ENCODE data around the gene PLPP6. TPM values are rescaled to one million over a fixed set of nuclear protein-coding genes. Genes with fewer than 3 reads are reported as not detected.
"Not testable (repeated sequence)": the region's sequence is repeated elsewhere in the genome, so short reads cannot be mapped to it uniquely, and the experiment has no call there.

PLPP6 gene
- total and polyA plus RNA-seq, 4 donors: 9.4 to 15.1 (median 13.0) TPM

GRCh38 chr9:4630836-4631235 lies 31.3 kb upstream of the PLPP6 start:
- WGBS (ENCODE audit: insufficient coverage): no CpG with 5 or more reads among the region's 2 CpGs
- no peak for DNase-seq (ENCODE audit: low read depth in 4 of 6, low spot score in 6 of 6)
- H3K4me3 ChIP-seq (ENCODE audit: low read depth, low read length): no peak overlapping the region
- no peaks in the 10 kb centered on the region for H3K4me1 ChIP-seq (ENCODE audit: control insufficient read depth, insufficient read depth, low read length)
- H3K27ac ChIP-seq (ENCODE audit: low read depth, low read length): no peak overlapping the region
- H3K27me3 ChIP-seq (ENCODE audit: control insufficient read depth, insufficient read depth, low read length): no peaks in the 10 kb centered on the region
- no peaks in the 10 kb centered on the region for H3K36me3 ChIP-seq (ENCODE audit: control insufficient read depth, insufficient read depth, low read length)
- no peaks in the 10 kb centered on the region for H3K9me3 ChIP-seq (ENCODE audit: control insufficient read depth, insufficient read depth, low read length)

DNA sequence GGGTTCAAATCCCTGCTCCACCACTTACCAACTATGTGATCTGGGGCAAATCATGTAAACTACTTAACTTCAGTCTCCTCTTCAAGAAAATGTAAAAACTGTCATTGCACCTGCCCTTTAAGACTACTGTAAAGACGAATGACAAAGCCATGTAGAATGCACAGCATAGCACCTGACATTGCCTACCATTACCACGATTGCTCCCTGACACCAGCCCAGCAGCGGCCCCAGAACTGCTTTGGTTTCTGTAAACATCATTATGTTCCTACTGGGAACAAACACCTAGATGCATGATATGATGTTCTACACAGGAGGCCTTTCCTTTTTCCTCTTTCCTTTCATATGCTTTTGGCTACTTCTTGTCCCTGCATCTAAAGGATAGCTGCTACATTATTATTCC lies 23.1 kb upstream of the PLPP6 start:
- WGBS (ENCODE audit: insufficient coverage): 87% methylated on average over 3 of the region's 3 CpGs
- no peaks in the 10 kb centered on the region for H3K36me3 ChIP-seq (ENCODE audit: control insufficient read depth, insufficient read depth, low read length)
- no peak overlapping the region for H3K4me3 ChIP-seq (ENCODE audit: low read depth, low read length)

GRCh38 chr9:4639420-4639819 lies 22.7 kb upstream of the PLPP6 start:
- H3K4me3 ChIP-seq (ENCODE audit: low read depth, low read length): no peak overlapping the region
- no peaks in the 10 kb centered on the region for H3K9me3 ChIP-seq (ENCODE audit: control insufficient read depth, insufficient read depth, low read length)
- WGBS (ENCODE audit: insufficient coverage): no CpG with 5 or more reads among the region's 2 CpGs
- no peaks in the 10 kb centered on the region for H3K36me3 ChIP-seq (ENCODE audit: control insufficient read depth, insufficient read depth, low read length)
- no peaks in the 10 kb centered on the region for H3K27me3 ChIP-seq (ENCODE audit: control insufficient read depth, insufficient read depth, low read length)
- H3K4me1 ChIP-seq (ENCODE audit: control insufficient read depth, insufficient read depth, low read length): no peaks in the 10 kb centered on the region
- DNase-seq (ENCODE audit: low read depth in 4 of 6, low spot score in 6 of 6): no peak
- no peak overlapping the region for H3K27ac ChIP-seq (ENCODE audit: low read depth, low read length)

More for the DNA sequence above, 23.1 kb upstream of the PLPP6 start:
- H3K4me1 ChIP-seq (ENCODE audit: control insufficient read depth, insufficient read depth, low read length): no peaks in the 10 kb centered on the region
- no peaks in the 10 kb centered on the region for H3K9me3 ChIP-seq (ENCODE audit: control insufficient read depth, insufficient read depth, low read length)
- H3K27me3 ChIP-seq (ENCODE audit: control insufficient read depth, insufficient read depth, low read length): no peaks in the 10 kb centered on the region
- no peak for DNase-seq (ENCODE audit: low read depth in 4 of 6, low spot score in 6 of 6)
- H3K27ac ChIP-seq (ENCODE audit: low read depth, low read length): no peak overlapping the region

DNA sequence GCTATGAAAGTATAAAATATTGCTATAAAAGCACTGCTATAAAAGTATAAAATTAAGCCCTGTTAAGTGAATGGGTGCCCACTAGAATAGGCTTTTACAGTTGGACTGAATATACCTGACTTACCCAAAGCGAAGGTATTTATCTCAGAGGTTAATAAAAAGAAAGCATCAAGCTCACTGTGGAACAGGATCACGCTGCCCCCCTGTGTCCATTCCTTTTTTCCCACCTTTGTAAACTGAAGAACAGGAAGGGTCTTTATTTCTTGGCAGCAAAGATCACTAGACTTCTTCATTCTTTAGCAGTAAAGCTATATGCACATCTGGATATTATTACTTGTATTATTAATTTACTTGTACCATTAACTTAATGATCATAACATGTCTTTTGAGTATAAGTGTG lies 22.1 kb upstream of the PLPP6 start:
- peak in 4 of 6 donors; percentile 19 to 89 (median 45) for DNase-seq (ENCODE audit: low read depth in 4 of 6, low spot score in 6 of 6)
- H3K27ac ChIP-seq (ENCODE audit: low read depth, low read length): no peak overlapping the region

DNA sequence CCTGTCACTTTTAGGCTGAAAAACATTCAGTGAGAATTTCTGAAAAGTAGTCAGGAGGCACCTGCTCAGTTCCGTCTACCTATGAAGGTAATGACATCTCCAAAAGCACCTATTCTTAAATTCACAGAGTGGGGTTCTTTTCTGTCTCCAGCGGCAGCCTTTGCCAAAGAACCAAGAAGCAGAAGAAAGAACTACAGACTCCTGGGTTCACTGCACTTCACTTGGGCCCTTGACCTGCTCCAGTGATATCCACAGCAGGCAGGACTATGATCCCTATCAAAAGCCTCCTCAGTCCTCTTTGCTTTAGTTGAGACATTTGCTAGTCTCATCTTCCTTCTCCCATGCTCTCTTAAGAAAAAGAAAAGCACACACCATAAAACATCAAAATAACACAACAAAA lies 19.7 kb upstream of the PLPP6 start:
- DNase-seq (ENCODE audit: low read depth in 4 of 6, low spot score in 6 of 6): no peak
- Histone ChIP-seq H3K36me3 (ENCODE audit: control insufficient read depth, insufficient read depth, low read length) (no peaks in the 10 kb centered on the region), H3K4me3 (ENCODE audit: low read depth, low read length) (no peak overlapping the region), H3K27me3 (ENCODE audit: control insufficient read depth, insufficient read depth, low read length) (no peaks in the 10 kb centered on the region), H3K27ac (ENCODE audit: low read depth, low read length) (no peak overlapping the region), H3K9me3 (ENCODE audit: control insufficient read depth, insufficient read depth, low read length) (no peaks in the 10 kb centered on the region), H3K4me1 (ENCODE audit: control insufficient read depth, insufficient read depth, low read length) (no peaks in the 10 kb centered on the region)
- no CpG with 5 or more reads among the region's 2 CpGs for WGBS (ENCODE audit: insufficient coverage)

More for the DNA sequence above, 22.1 kb upstream of the PLPP6 start:
- Histone ChIP-seq H3K4me3 (ENCODE audit: low read depth, low read length) (no peak overlapping the region), H3K4me1 (ENCODE audit: control insufficient read depth, insufficient read depth, low read length) (no peaks in the 10 kb centered on the region), H3K36me3 (ENCODE audit: control insufficient read depth, insufficient read depth, low read length) (no peaks in the 10 kb centered on the region), H3K27me3 (ENCODE audit: control insufficient read depth, insufficient read depth, low read length) (no peaks in the 10 kb centered on the region), H3K9me3 (ENCODE audit: control insufficient read depth, insufficient read depth, low read length) (no peaks in the 10 kb centered on the region)
- WGBS (ENCODE audit: insufficient coverage): no CpG with 5 or more reads among the region's 2 CpGs

GRCh38 chr9:4654084-4654483 lies 8.0 kb upstream of the PLPP6 start:
- H3K27ac ChIP-seq (ENCODE audit: low read depth, low read length): no peak overlapping the region
- H3K4me3 ChIP-seq (ENCODE audit: low read depth, low read length): no peak overlapping the region
- DNase-seq (ENCODE audit: low read depth in 4 of 6, low spot score in 6 of 6): no peak
- H3K4me1 ChIP-seq (ENCODE audit: control insufficient read depth, insufficient read depth, low read length): no peaks in the 10 kb centered on the region
- peaks cover 7% of the 10 kb centered on the region for H3K36me3 ChIP-seq (ENCODE audit: control insufficient read depth, insufficient read depth, low read length)
- H3K27me3 ChIP-seq (ENCODE audit: control insufficient read depth, insufficient read depth, low read length): no peaks in the 10 kb centered on the region
- 53% methylated on average over 2 of the region's 9 CpGs for WGBS (ENCODE audit: insufficient coverage)
- no peaks in the 10 kb centered on the region for H3K9me3 ChIP-seq (ENCODE audit: control insufficient read depth, insufficient read depth, low read length)

- Histone ChIP-seq H3K27me3 (ENCODE audit: control insufficient read depth, insufficient read depth, low read length) (no peaks in the 10 kb centered on the region), H3K9me3 (ENCODE audit: control insufficient read depth, insufficient read depth, low read length) (no peaks in the 10 kb centered on the region), H3K27ac (ENCODE audit: low read depth, low read length) (no peak overlapping the region), H3K4me3 (ENCODE audit: low read depth, low read length) (no peak overlapping the region), H3K4me1 (ENCODE audit: control insufficient read depth, insufficient read depth, low read length) (no peaks in the 10 kb centered on the region), H3K36me3 (ENCODE audit: control insufficient read depth, insufficient read depth, low read length) (peaks cover 7% of the 10 kb centered on the region)
- DNase-seq (ENCODE audit: low read depth in 4 of 6, low spot score in 6 of 6): no peak
- WGBS (ENCODE audit: insufficient coverage): 91% methylated on average over 10 of the region's 10 CpGs
Observed at GRCh38 chr9:4654538-4654937, 7.6 kb upstream of the PLPP6 start.

- DNase-seq (ENCODE audit: low read depth in 4 of 6, low spot score in 6 of 6); H3K27me3 ChIP-seq (ENCODE audit: control insufficient read depth, insufficient read depth, low read length); H3K27ac ChIP-seq (ENCODE audit: low read depth, low read length); H3K36me3 ChIP-seq (ENCODE audit: control insufficient read depth, insufficient read depth, low read length); H3K4me1 ChIP-seq (ENCODE audit: control insufficient read depth, insufficient read depth, low read length); H3K9me3 ChIP-seq (ENCODE audit: control insufficient read depth, insufficient read depth, low read length); H3K4me3 ChIP-seq (ENCODE audit: low read depth, low read length): not testable (repeated sequence)
- 100% methylated on average over 1 of the region's 3 CpGs for WGBS (ENCODE audit: insufficient coverage)
Observed at GRCh38 chr9:4656196-4656595, 5.9 kb upstream of the PLPP6 start.

DNA sequence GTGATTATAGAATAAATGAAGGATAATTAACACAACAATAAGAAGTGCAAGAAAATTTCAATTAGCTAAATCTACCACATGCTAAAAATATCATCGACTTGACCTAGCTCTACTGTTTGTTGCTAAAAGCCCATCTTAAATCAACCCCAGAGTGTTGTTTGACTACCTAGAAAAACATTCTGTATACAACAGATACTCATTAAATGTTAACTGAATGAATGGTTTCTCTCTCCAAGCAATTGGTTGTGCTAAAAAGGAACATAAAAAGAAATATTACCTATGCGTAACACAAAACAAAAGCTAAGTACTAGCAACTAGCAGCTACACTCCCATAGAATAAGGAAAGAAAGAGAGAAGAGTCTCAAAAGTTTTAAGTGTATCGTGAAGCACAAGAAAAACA lies 5.5 kb upstream of the PLPP6 start:
- H3K36me3 ChIP-seq (ENCODE audit: control insufficient read depth, insufficient read depth, low read length): peaks cover 7% of the 10 kb centered on the region
- H3K27me3 ChIP-seq (ENCODE audit: control insufficient read depth, insufficient read depth, low read length): no peaks in the 10 kb centered on the region
- no peak overlapping the region for H3K4me3 ChIP-seq (ENCODE audit: low read depth, low read length)
- H3K4me1 ChIP-seq (ENCODE audit: control insufficient read depth, insufficient read depth, low read length): no peaks in the 10 kb centered on the region
- WGBS (ENCODE audit: insufficient coverage): no CpG with 5 or more reads among the region's 3 CpGs
- no peak for DNase-seq (ENCODE audit: low read depth in 4 of 6, low spot score in 6 of 6)
- H3K27ac ChIP-seq (ENCODE audit: low read depth, low read length): no peak overlapping the region
- no peaks in the 10 kb centered on the region for H3K9me3 ChIP-seq (ENCODE audit: control insufficient read depth, insufficient read depth, low read length)

- H3K4me1 ChIP-seq (ENCODE audit: control insufficient read depth, insufficient read depth, low read length): peaks cover 2% of the 10 kb centered on the region
- H3K27me3 ChIP-seq (ENCODE audit: control insufficient read depth, insufficient read depth, low read length): no peaks in the 10 kb centered on the region
- H3K4me3 ChIP-seq (ENCODE audit: low read depth, low read length): no peak overlapping the region
- peaks cover 7% of the 10 kb centered on the region for H3K36me3 ChIP-seq (ENCODE audit: control insufficient read depth, insufficient read depth, low read length)
- no peak for DNase-seq (ENCODE audit: low read depth in 4 of 6, low spot score in 6 of 6)
- H3K9me3 ChIP-seq (ENCODE audit: control insufficient read depth, insufficient read depth, low read length): no peaks in the 10 kb centered on the region
- WGBS (ENCODE audit: insufficient coverage): 100% methylated on average over 1 of the region's 4 CpGs
- H3K27ac ChIP-seq (ENCODE audit: low read depth, low read length): no peak overlapping the region
Observed at GRCh38 chr9:4657426-4658159, 4.5 kb upstream of the PLPP6 start.

All from spinal cord (tissue), 10 donors.